Endodermal cell (in vitro differentiated cells): ENCODE results near the gene CCT3. TPM values are rescaled to one million over a fixed set of nuclear protein-coding genes. Genes with fewer than 3 reads are reported as not detected.

Experiments used
- DNase-seq: peaks from one replicate; pipeline ENCODE4 v3.0.0-alpha.2; 2017
- H3K27ac ChIP-seq: 2 replicates; pipeline ENCODE4 v1.5.1; 2013; ENCODE audit warnings: mild to moderate bottlenecking, low read depth, low read length, moderate library complexity
- H3K27me3 ChIP-seq: 2 replicates; pipeline ENCODE4 v1.6.1; 2013; ENCODE audit warnings: mild to moderate bottlenecking, low read length, moderate library complexity; ENCODE audit not compliant: insufficient read depth, control insufficient read depth, poor library complexity, severe bottlenecking
- H3K36me3 ChIP-seq: 2 replicates; pipeline ENCODE4 v1.7.0; 2013; ENCODE audit warnings: mild to moderate bottlenecking, low read length, moderate library complexity; ENCODE audit not compliant: control insufficient read depth, insufficient read depth
- H3K4me1 ChIP-seq: one replicate; pipeline ENCODE4 v1.7.0; 2013; ENCODE audit warnings: low read length; ENCODE audit not compliant: control insufficient read depth, insufficient read depth
- H3K4me3 ChIP-seq: 2 replicates; pipeline ENCODE4 v1.5.1; 2013; ENCODE audit warnings: mild to moderate bottlenecking, low read length, moderate library complexity
- H3K9ac ChIP-seq: 2 replicates; pipeline ENCODE4 v1.6.1; 2013; ENCODE audit warnings: mild to moderate bottlenecking, low read length, moderate library complexity; ENCODE audit not compliant: poor library complexity, severe bottlenecking; ENCODE audit errors: extremely low read depth
- H3K9me3 ChIP-seq: 2 replicates; pipeline ENCODE4 v1.6.1; 2013; ENCODE audit warnings: mild to moderate bottlenecking, low read length, moderate library complexity; ENCODE audit not compliant: control insufficient read depth
- H3K27ac Mint-ChIP-seq: 2 replicates; pipeline ENCODE4 v1.8.0; 2020; ENCODE audit warnings: mixed read lengths
- H3K27me3 Mint-ChIP-seq: 2 replicates; pipeline ENCODE4 v1.8.0; 2021; ENCODE audit warnings: mild to moderate bottlenecking, mixed read lengths; ENCODE audit not compliant: insufficient read depth
- H3K36me3 Mint-ChIP-seq: 2 replicates; pipeline ENCODE4 v1.8.0; 2020; ENCODE audit warnings: low read depth, mixed read lengths
- H3K4me1 Mint-ChIP-seq: 2 replicates; pipeline ENCODE4 v1.8.0; 2020; ENCODE audit warnings: mixed read lengths
- H3K4me3 Mint-ChIP-seq: 2 replicates; pipeline ENCODE4 v1.8.0; 2020; ENCODE audit warnings: mild to moderate bottlenecking, moderate library complexity, mixed read lengths
- H3K9me3 Mint-ChIP-seq: 2 replicates; pipeline ENCODE4 v1.8.0; 2020; ENCODE audit warnings: mild to moderate bottlenecking, mixed read lengths
- WGBS, 2 experiments: methylation state at CpG; one replicate each; pipeline versions ENCODE4 v1.1.5 to v1.1.7; 2013; ENCODE audit warnings: missing lambda C conversion rate in 2 of 2, mixed read lengths in 1 of 2; ENCODE audit not compliant: insufficient coverage in 1 of 2, insufficient read length in 1 of 2; 5-methylcytosine and 5-hydroxymethylcytosine counted together
- total RNA-seq, 2 donors: library from RNA; stranded (reverse); fragmentation: NEBNext Ultra II Directional in 1 of 2; extraction: Animal tissue kit (Norgen Biotek cat#: 25700) in 1 of 2; gene quantifications; 2 replicates in 1 of 2; 3 replicates in 1 of 2; pipeline ENCODE4 v1.2.1, GENCODE V29; 2021
- TF ChIP-seq, protein P1 (sequence below): fragments of 200-600 bp; sonication (generic); conservative IDR thresholded peaks from 2 replicates; pipeline ENCODE4 v1.5.0; 2021; ENCODE audit warnings: antibody characterized with exemption, mild to moderate bottlenecking

The CCT3 gene
- total RNA-seq, 2 donors from 2014 or later, result 323 to 351 TPM

DNA sequence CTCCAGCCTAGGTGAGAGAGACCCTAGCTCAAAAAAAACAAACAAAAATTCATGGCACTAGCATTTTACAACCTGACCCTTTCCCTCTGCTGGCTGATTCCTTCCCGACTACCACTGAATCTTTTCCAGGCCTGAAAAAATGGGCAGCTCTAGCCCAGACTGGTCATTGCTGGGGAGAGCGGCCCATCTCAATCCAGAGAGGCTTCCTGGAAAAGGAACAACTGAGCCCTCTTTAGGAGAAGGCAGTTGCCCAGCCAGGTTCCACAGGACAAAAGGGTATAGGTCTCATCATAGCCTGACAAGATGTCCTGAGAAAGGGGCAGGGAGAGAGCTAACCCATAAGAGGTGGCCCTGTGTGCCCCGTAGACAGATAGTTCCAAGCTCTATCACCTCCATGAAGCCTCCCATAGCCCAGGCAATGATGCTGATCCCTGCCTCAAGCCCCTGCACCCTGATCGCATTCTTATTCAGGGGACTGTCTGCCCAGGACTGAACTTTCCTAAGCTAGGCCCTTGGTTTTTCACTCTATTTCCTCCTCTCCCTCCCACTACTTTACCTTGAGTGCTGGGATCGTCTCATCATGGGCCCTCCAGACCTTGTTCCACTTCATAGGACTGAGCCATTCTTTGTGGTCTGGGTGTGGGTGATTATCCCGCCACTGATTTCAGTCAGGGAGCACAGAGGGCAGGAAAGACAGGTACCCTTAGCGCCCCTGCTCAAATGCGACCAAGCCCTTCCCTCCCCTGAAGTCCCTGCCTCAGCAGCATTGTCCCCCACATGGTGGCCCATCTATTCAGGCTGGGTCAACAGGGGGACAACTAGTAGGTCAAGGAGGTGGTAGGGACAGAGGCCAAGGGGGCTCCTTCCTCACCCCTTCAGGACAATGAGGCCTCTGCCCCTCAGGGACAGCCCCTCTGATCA, 49.1 kb upstream of the CCT3 start:
- no peaks in the 10 kb centered on the region for H3K9me3 Mint-ChIP-seq
- peaks cover 75% of the 10 kb centered on the region for H3K27me3 Mint-ChIP-seq
- DNase-seq, result no peak
- peak overlapping the region; percentile 94 for H3K27ac ChIP-seq
- H3K4me1 ChIP-seq, result peaks cover 4% of the 10 kb centered on the region
- no peaks in the 10 kb centered on the region for H3K9me3 ChIP-seq
- no peak overlapping the region for H3K9ac ChIP-seq
- no peaks in the 10 kb centered on the region for H3K36me3 Mint-ChIP-seq
- WGBS, 2 experiments, result 90 to 94% methylated on average over 4 to 8 of the region's 8 CpGs
- H3K27ac Mint-ChIP-seq, result no peak overlapping the region
- H3K4me1 Mint-ChIP-seq, result peaks cover 21% of the 10 kb centered on the region
- TF ChIP-seq, protein P1, sequence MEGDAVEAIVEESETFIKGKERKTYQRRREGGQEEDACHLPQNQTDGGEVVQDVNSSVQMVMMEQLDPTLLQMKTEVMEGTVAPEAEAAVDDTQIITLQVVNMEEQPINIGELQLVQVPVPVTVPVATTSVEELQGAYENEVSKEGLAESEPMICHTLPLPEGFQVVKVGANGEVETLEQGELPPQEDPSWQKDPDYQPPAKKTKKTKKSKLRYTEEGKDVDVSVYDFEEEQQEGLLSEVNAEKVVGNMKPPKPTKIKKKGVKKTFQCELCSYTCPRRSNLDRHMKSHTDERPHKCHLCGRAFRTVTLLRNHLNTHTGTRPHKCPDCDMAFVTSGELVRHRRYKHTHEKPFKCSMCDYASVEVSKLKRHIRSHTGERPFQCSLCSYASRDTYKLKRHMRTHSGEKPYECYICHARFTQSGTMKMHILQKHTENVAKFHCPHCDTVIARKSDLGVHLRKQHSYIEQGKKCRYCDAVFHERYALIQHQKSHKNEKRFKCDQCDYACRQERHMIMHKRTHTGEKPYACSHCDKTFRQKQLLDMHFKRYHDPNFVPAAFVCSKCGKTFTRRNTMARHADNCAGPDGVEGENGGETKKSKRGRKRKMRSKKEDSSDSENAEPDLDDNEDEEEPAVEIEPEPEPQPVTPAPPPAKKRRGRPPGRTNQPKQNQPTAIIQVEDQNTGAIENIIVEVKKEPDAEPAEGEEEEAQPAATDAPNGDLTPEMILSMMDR, result no peak
- peak overlapping the region; percentile 47 for H3K4me3 Mint-ChIP-seq
- H3K27me3 ChIP-seq, result peaks cover 64% of the 10 kb centered on the region
- no peaks in the 10 kb centered on the region for H3K36me3 ChIP-seq
- H3K4me3 ChIP-seq, result no peak overlapping the region

DNA sequence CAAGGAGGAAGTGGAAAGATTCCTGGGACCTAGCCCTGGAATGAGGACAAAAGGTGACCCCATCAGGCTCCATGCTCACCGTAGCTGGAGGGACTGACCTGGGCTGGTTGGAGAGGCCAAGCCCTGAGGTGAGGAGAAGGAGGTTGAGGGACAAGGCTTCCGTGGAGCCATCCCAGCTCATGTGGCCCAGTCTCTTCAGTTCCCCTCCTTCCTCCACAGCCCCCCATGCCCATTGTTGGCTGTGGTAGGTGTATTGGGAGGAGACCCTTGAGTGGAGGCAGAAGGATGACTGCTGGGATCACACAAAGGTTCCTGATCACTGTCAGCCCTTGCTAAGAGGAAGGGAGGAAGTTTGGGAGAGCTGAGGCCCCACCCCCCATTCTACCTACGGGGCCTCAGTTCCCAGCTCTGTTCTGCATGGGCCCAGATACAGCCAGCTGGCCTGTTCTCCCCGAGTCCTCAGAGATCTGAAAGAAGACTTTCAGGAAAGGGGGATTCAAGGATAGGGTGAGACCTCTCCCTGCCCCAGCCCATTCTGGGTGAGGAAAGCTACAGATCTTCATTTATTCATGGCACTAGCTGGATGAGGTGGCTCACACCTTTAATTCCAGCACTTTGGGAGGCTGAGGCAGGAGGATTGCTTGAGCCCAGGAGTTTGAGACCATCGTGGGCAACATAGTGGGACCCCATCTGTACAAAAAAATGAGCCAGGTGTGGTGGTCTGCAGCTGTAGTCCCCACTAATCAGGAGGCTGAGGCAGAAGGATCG, 48.2 kb upstream of the CCT3 start:
- Histone ChIP-seq H3K4me1 (peaks cover 4% of the 10 kb centered on the region), H3K9me3 (no peaks in the 10 kb centered on the region), H3K9ac (no peak overlapping the region), H3K36me3 (no peaks in the 10 kb centered on the region), H3K4me3 (no peak overlapping the region), H3K27me3 (peaks cover 55% of the 10 kb centered on the region), H3K27ac (no peak overlapping the region)
- Mint-ChIP-seq H3K36me3 (no peaks in the 10 kb centered on the region), H3K4me3 (no peak overlapping the region), H3K27ac (no peak overlapping the region), H3K9me3 (no peaks in the 10 kb centered on the region), H3K27me3 (peaks cover 68% of the 10 kb centered on the region), H3K4me1 (peaks cover 12% of the 10 kb centered on the region)
- no peak for DNase-seq
- TF ChIP-seq, protein P1, result no peak
- 88 to 89% methylated on average over 3 to 6 of the region's 6 CpGs for WGBS, 2 experiments

DNA sequence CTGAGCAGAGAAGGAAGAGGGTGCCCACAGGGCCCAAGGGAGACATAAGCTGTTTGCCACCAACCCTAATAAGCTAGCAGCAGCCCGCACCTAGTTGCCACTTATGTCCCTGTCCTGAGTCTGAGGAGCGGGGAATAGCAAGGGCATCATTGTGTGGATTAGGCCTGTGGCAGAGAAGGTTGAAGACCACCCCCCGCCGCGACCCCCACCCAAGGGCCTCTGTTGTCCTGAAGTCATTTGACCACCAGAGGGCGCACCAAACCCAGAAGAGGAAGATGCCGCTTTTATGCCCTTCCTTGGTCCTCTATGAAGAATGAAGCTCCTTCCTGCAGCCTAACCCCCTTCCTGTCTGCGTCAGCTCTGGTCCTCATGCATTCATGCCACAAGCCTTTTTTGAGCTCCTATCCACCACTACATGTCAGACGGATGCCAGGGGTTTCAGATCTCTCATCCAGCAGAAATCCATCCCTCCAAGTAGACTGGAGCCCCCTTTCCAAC, 47.5 kb upstream of the CCT3 start:
- DNase-seq, result peak; percentile 89
- no peak overlapping the region for H3K27ac ChIP-seq
- Mint-ChIP-seq H3K4me1 (peaks cover 8% of the 10 kb centered on the region), H3K27ac (no peak overlapping the region), H3K4me3 (no peak overlapping the region), H3K27me3 (peaks cover 63% of the 10 kb centered on the region), H3K36me3 (no peaks in the 10 kb centered on the region), H3K9me3 (no peaks in the 10 kb centered on the region)
- H3K27me3 ChIP-seq, result peaks cover 48% of the 10 kb centered on the region
- no peak overlapping the region for H3K4me3 ChIP-seq
- H3K9ac ChIP-seq, result no peak overlapping the region
- no peaks in the 10 kb centered on the region for H3K9me3 ChIP-seq
- WGBS, 2 experiments, result 6 to 20% methylated on average over 3 to 9 of the region's 9 CpGs
- peaks cover 1% of the 10 kb centered on the region for H3K4me1 ChIP-seq
- no peaks in the 10 kb centered on the region for H3K36me3 ChIP-seq
- TF ChIP-seq, protein P1, result peak; percentile 96
